ENCODE results near the gene RBM19. TPM values are rescaled to one million over a fixed set of nuclear protein-coding genes. Genes with fewer than 3 reads are reported as not detected.

Gene RBM19
- total RNA-seq, 1 donor from 2014 or later, result 33.6 TPM

DNA sequence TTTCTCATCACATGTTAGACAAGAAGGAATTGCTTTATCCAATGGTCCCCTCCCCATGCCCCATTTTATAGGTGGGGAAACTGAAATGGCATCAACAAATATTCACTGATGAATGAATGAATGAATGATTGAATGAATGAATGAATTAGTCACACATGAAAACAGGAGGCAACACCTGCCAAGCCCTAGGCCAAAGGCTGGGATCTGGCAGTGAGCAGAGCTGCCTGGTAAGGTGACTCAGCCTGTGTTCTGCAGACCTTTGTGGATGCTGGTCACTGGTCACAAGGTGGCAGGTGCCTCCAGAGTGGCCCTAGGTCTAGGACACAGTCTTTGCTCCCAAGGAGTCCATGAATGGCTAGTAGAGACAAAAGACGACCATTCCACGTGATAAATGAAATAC lies 188.4 kb downstream of the RBM19 start:
- no peak overlapping the region for H3K27ac ChIP-seq
- TF ChIP-seq, protein P1, sequence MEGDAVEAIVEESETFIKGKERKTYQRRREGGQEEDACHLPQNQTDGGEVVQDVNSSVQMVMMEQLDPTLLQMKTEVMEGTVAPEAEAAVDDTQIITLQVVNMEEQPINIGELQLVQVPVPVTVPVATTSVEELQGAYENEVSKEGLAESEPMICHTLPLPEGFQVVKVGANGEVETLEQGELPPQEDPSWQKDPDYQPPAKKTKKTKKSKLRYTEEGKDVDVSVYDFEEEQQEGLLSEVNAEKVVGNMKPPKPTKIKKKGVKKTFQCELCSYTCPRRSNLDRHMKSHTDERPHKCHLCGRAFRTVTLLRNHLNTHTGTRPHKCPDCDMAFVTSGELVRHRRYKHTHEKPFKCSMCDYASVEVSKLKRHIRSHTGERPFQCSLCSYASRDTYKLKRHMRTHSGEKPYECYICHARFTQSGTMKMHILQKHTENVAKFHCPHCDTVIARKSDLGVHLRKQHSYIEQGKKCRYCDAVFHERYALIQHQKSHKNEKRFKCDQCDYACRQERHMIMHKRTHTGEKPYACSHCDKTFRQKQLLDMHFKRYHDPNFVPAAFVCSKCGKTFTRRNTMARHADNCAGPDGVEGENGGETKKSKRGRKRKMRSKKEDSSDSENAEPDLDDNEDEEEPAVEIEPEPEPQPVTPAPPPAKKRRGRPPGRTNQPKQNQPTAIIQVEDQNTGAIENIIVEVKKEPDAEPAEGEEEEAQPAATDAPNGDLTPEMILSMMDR (IDR thresholded peaks at IDR 0.05), result no peak
- DNase-seq (no peak), ATAC-seq (no peak)
- no peaks in the 10 kb centered on the region for H3K36me3 ChIP-seq
- H3K27me3 ChIP-seq (ENCODE audit: low read depth), result peaks cover 49% of the 10 kb centered on the region
- intact Hi-C loops (cut with DNase I), result no loop called here
- H3K4me3 ChIP-seq, result no peak overlapping the region
- H3K4me1 ChIP-seq, result no peaks in the 10 kb centered on the region
- H3K9me3 ChIP-seq, result no peaks in the 10 kb centered on the region

DNA sequence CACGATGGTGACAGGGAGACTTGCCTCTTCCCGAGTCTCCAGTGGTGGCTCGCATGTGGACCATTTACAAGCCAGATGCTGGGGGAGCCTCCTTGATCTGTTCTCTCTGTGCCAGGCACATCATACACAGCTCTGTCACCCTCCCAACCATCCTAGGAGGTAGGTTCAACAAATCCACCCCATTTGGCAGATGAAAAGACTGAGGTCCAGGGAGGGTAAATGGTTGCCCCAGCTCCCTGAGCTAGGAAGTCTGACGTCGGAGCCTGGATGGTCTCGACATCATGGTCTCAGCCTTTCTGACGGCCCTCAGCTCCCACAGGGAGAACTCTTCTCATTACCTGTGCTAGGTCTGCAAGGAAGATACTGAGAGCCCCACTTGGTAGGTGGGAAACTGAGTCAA lies 189.6 kb downstream of the RBM19 start:
- peaks cover 40% of the 10 kb centered on the region for H3K27me3 ChIP-seq (ENCODE audit: low read depth)
- no peaks in the 10 kb centered on the region for H3K4me1 ChIP-seq
- intact Hi-C loops (cut with DNase I), result no loop called here
- DNase-seq (no peak), ATAC-seq (no peak)
- H3K36me3 ChIP-seq, result no peaks in the 10 kb centered on the region
- H3K9me3 ChIP-seq, result no peaks in the 10 kb centered on the region
- no peak overlapping the region for H3K4me3 ChIP-seq
- no peak overlapping the region for H3K27ac ChIP-seq
- TF ChIP-seq, protein P1 (IDR thresholded peaks at IDR 0.05), result no peak

DNA sequence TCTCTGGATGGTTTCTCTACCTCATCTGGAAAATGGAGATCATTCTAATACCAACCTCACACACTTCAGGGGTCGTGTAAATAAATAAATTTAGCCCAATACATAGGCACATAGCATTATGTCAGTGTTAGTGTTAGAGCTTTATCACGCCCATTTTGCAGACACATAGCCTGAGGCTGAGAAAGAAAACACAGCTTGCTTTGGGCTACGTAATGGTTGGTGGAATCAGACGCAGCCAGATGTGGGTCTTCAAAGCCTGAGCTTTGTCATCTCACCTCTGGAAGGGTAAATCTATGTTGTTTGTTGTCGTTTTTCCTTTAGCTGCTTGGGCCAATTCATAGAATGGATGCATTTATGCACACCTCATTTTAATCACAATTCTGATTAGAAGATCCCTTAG lies 191.6 kb downstream of the RBM19 start:
- peaks cover 36% of the 10 kb centered on the region for H3K27me3 ChIP-seq (ENCODE audit: low read depth)
- intact Hi-C loops (cut with DNase I), result no loop called here
- no peaks in the 10 kb centered on the region for H3K36me3 ChIP-seq
- no peak overlapping the region for H3K27ac ChIP-seq
- H3K4me3 ChIP-seq, result no peak overlapping the region
- no peak for DNase-seq
- no peak for ATAC-seq
- TF ChIP-seq, protein P1 (IDR thresholded peaks at IDR 0.05), result no peak
- no peaks in the 10 kb centered on the region for H3K9me3 ChIP-seq
- H3K4me1 ChIP-seq, result no peaks in the 10 kb centered on the region

DNA sequence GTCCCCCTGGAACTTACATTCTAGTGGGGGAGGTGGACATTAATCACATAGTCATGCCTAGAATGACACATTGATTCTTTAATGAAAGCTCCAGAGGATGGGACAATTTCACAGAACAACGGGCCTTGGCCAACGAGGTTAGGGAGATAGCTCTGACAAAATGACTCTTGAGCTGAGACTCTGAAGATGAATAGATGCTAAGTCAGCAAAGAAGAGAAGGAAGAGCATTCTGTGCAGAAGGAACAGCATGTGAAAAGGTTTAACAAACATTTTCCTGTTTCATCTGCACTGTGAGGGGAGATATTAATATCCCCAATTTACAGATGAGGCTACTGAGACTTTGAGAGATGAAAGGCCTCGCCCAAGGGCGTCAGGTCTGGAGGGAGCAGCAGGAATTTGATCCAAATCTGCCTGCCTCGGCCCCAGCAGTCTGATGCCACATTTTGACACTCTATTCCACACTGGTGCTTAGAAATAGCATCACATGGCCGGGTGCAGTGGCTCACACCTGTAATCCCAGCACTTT lies 193.6 kb downstream of the RBM19 start:
- Histone ChIP-seq H3K9me3 (no peaks in the 10 kb centered on the region), H3K27ac (no peak overlapping the region), H3K4me1 (no peaks in the 10 kb centered on the region), H3K27me3 (ENCODE audit: low read depth) (peaks cover 20% of the 10 kb centered on the region), H3K36me3 (no peaks in the 10 kb centered on the region), H3K4me3 (no peak overlapping the region)
- ATAC-seq (no peak), DNase-seq (no peak)
- intact Hi-C loops (cut with DNase I), result no loop called here
- TF ChIP-seq, protein P1 (IDR thresholded peaks at IDR 0.05), result no peak

DNA sequence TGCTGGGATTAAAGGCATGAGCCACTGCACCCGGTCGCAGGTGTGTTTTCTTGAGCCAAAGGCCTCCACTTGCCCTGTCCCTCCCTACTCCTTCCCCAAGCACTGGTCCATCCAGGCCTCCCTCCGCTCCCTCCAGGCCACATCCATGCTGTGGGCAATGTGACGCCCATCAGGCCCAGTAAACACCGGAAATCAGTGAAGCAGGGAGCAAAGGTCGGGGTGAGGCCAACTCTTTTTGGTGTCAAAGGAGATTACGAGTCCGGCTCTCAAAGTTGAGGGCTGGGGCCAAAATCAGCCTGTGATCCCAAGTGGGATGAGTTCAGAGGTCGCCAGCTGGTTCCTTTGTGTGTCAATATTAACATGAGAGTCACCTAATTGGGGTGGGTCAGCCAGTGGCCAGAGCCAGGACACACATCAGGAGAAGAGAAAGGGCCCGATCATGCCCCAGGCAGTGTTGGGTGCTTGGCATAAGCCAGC lies 195.7 kb downstream of the RBM19 start:
- DNase-seq, result no peak
- intact Hi-C loops (cut with DNase I), result no loop called here
- H3K36me3 ChIP-seq, result no peaks in the 10 kb centered on the region
- peaks cover 25% of the 10 kb centered on the region for H3K27me3 ChIP-seq (ENCODE audit: low read depth)
- ATAC-seq, result no peak
- no peaks in the 10 kb centered on the region for H3K4me1 ChIP-seq
- no peak overlapping the region for H3K4me3 ChIP-seq
- H3K9me3 ChIP-seq, result no peaks in the 10 kb centered on the region
- TF ChIP-seq, protein P1 (IDR thresholded peaks at IDR 0.05), result no peak
- H3K27ac ChIP-seq, result no peak overlapping the region
